H1 (cell line): Measurements from ENCODE around the gene SCARB1. TPM values are rescaled to one million over a fixed set of nuclear protein-coding genes. Genes with fewer than 3 reads are reported as not detected.

Experiments used
- CTCF ChIA-PET: fragments of 300-600 bp; sonication (Branson Sonifier 250); formaldehyde crosslinking; loops from one replicate; lab custom pipeline; 2021; ENCODE audit not compliant: partially characterized antibody; lab: Charles Lee
- POLR2A ChIA-PET: fragments of 300-600 bp; sonication (Branson Sonifier 250); formaldehyde crosslinking; loops from one replicate; lab custom pipeline; 2021; ENCODE audit warnings: inconsistent platforms; ENCODE audit not compliant: partially characterized antibody; lab: Charles Lee
- DNase-seq, 2 experiments: peaks; one replicate each; pipeline versions ENCODE4 v3.0.0 to v3.0.0-alpha.2; 2010 to 2022; ENCODE audit warnings: low spot score in 2 of 2, low read depth in 1 of 2, mixed read lengths in 1 of 2
- FAIRE-seq: peaks from 2 replicates; lab custom pipeline; 2011; peaks lifted over from hg19 to GRCh38; lab: Jason Lieb, UNC
- H2AFZ ChIP-seq: 2 replicates; pipeline ENCODE4 v1.8.1; 2012; ENCODE audit warnings: low read length, inconsistent platforms
- H2AK5ac ChIP-seq: 2 replicates; pipeline ENCODE4 v1.6.1; 2013; ENCODE audit warnings: low read depth, low read length
- H2BK120ac ChIP-seq: replicated peaks from 2 replicates; pipeline ENCODE3; 2013; ENCODE audit warnings: low read depth, low read length, inconsistent platforms
- H2BK12ac ChIP-seq: 2 replicates; pipeline ENCODE4 v1.6.1; 2013; ENCODE audit warnings: low read depth, low read length
- H2BK15ac ChIP-seq: 2 replicates; pipeline ENCODE4 v1.6.1; 2013; ENCODE audit warnings: low read length
- H2BK20ac ChIP-seq: 2 replicates; pipeline ENCODE4 v1.6.1; 2013; ENCODE audit warnings: low read length
- H2BK5ac ChIP-seq: 2 replicates; pipeline ENCODE4 v1.6.1; 2013; ENCODE audit warnings: low read depth, low read length
- H3K14ac ChIP-seq: 2 replicates; pipeline ENCODE4 v1.6.1; 2013; ENCODE audit warnings: inconsistent platforms; ENCODE audit not compliant: insufficient read length
- H3K18ac ChIP-seq: 2 replicates; pipeline ENCODE4 v1.6.1; 2013; ENCODE audit warnings: low read length; ENCODE audit errors: extremely low read depth
- H3K23ac ChIP-seq: 2 replicates; pipeline ENCODE4 v1.6.1; 2013; ENCODE audit warnings: inconsistent platforms; ENCODE audit not compliant: insufficient read length
- H3K23me2 ChIP-seq: 2 replicates; pipeline ENCODE4 v1.6.1; 2013; ENCODE audit warnings: low read depth, low read length
- H3K27ac ChIP-seq: 2 replicates; pipeline ENCODE4 v1.6.1; 2011; ENCODE audit warnings: low read depth, low read length, inconsistent platforms
- H3K27me3 ChIP-seq, 4 experiments: replicated peaks in 1 of 4; 1 replicate in 1 of 4; 2 replicates in 3 of 4; pipeline versions ENCODE4 v1.6.1 to v1.8.1; 2011 to 2013; ENCODE audit warnings: low read length in 3 of 4, mild to moderate bottlenecking in 3 of 4, inconsistent platforms in 2 of 4, mixed read lengths in 2 of 4, moderate library complexity in 1 of 4; ENCODE audit not compliant: control insufficient read depth in 3 of 4, insufficient read depth in 3 of 4; ENCODE audit errors: extremely low read depth in 1 of 4
- H3K36me3 ChIP-seq, 4 experiments: 2 replicates each; pipeline versions ENCODE4 v1.6.1 to v1.8.1; 2011 to 2013; ENCODE audit warnings: mild to moderate bottlenecking in 4 of 4, low read length in 3 of 4, moderate library complexity in 2 of 4, control low read depth in 1 of 4, inconsistent platforms in 1 of 4; ENCODE audit not compliant: insufficient read depth in 4 of 4, control insufficient read depth in 2 of 4
- H3K4ac ChIP-seq: replicated peaks from 2 replicates; pipeline ENCODE3; 2013; ENCODE audit warnings: low read length, low read depth, mixed read lengths, inconsistent platforms; ENCODE audit not compliant: insufficient read length
- H3K4me1 ChIP-seq, 4 experiments: replicated peaks in 1 of 4; 1 replicate in 1 of 4; 2 replicates in 3 of 4; pipeline versions ENCODE4 v1.6.1 to v1.8.1; 2011 to 2013; ENCODE audit warnings: low read length in 3 of 4, inconsistent platforms in 2 of 4, mixed read lengths in 1 of 4; ENCODE audit not compliant: insufficient read depth in 4 of 4, control insufficient read depth in 3 of 4
- H3K4me2 ChIP-seq, 2 experiments: 2 replicates each; pipeline versions ENCODE4 v1.6.1 to v1.8.1; 2011 to 2013; ENCODE audit warnings: low read depth in 2 of 2, low read length in 2 of 2, control low read depth in 1 of 2, inconsistent platforms in 1 of 2, mild to moderate bottlenecking in 1 of 2; ENCODE audit not compliant: insufficient read depth in 1 of 2
- H3K4me3 ChIP-seq, 4 experiments: fragments of 200-600, 300-600 bp in 1 of 4; sonication (generic), shearing (Covaris generic), sonication (Bioruptor Twin) in 1 of 4; 2 replicates each; pipeline versions ENCODE4 v1.5.1 to v1.8.1; 2011 to 2016; ENCODE audit warnings: low read length in 4 of 4, low read depth in 3 of 4, control low read depth in 2 of 4, inconsistent platforms in 2 of 4, mild to moderate bottlenecking in 2 of 4, mixed read lengths in 1 of 4, moderate library complexity in 1 of 4; ENCODE audit not compliant: insufficient read depth in 2 of 4; ENCODE audit errors: extremely low read depth in 1 of 4
- H3K56ac ChIP-seq: replicated peaks from 2 replicates; pipeline ENCODE3; 2013; ENCODE audit warnings: low read depth, mild to moderate bottlenecking, mixed read lengths, low read length, inconsistent platforms; ENCODE audit not compliant: insufficient read length
- H3K79me1 ChIP-seq: 2 replicates; pipeline ENCODE4 v1.6.1; 2013; ENCODE audit warnings: low read depth, low read length, control low read depth
- H3K79me2 ChIP-seq, 2 experiments: 2 replicates each; pipeline versions ENCODE4 v1.6.1 to v1.8.1; 2012 to 2013; ENCODE audit warnings: low read length in 2 of 2, mild to moderate bottlenecking in 2 of 2, inconsistent platforms in 1 of 2; ENCODE audit not compliant: insufficient read depth in 2 of 2, control insufficient read depth in 1 of 2
- H3K9ac ChIP-seq, 4 experiments: replicated peaks in 1 of 4; 1 replicate in 1 of 4; 2 replicates in 3 of 4; pipeline versions ENCODE4 v1.6.1 to v1.8.1; 2011 to 2013; ENCODE audit warnings: low read depth in 3 of 4, low read length in 3 of 4, control low read depth in 2 of 4, mild to moderate bottlenecking in 2 of 4, moderate library complexity in 2 of 4, inconsistent platforms in 1 of 4; ENCODE audit errors: extremely low read depth in 1 of 4
- H3K9me3 ChIP-seq, 2 experiments: 2 replicates each; pipeline versions ENCODE4 v1.6.1 to v1.8.1; 2012 to 2013; ENCODE audit warnings: mild to moderate bottlenecking in 2 of 2, moderate library complexity in 2 of 2, control low read depth in 1 of 2, inconsistent platforms in 1 of 2, low read depth in 1 of 2, low read length in 1 of 2, mixed read lengths in 1 of 2; ENCODE audit not compliant: insufficient read depth in 2 of 2
- H4K20me1 ChIP-seq, 2 experiments: replicated peaks in 1 of 2; 2 replicates each; pipeline versions ENCODE3 to v1.8.1; 2011 to 2013; ENCODE audit warnings: inconsistent platforms in 2 of 2, low read length in 2 of 2, mild to moderate bottlenecking in 1 of 2; ENCODE audit not compliant: insufficient read depth in 2 of 2, control insufficient read depth in 1 of 2
- H4K5ac ChIP-seq: 2 replicates; pipeline ENCODE4 v1.6.1; 2013; ENCODE audit warnings: low read length, low read depth, mixed read lengths, inconsistent platforms; ENCODE audit not compliant: insufficient read length
- H4K8ac ChIP-seq: 2 replicates; pipeline ENCODE4 v1.8.0; 2013; ENCODE audit warnings: mild to moderate bottlenecking, moderate library complexity, low read length, inconsistent platforms; ENCODE audit not compliant: insufficient read depth; ENCODE audit errors: extremely low read depth
- H4K91ac ChIP-seq: replicated peaks from 2 replicates; pipeline ENCODE3; 2013; ENCODE audit warnings: low read length, mixed read lengths, inconsistent platforms; ENCODE audit not compliant: insufficient read length
- CBX8 ChIP-seq: fragments of 300-800, 300-1000 bp; sonication (generic); IDR thresholded peaks from 2 replicates; pipeline ENCODE4 v1.7.1; 2016; ENCODE audit warnings: low read depth, low read length, borderline replicate concordance
- CREB1 ChIP-seq: IDR thresholded peaks from 2 replicates; pipeline ENCODE4 v1.6.1; 2012; ENCODE audit warnings: inconsistent platforms
- CTBP2 ChIP-seq: IDR thresholded peaks from 2 replicates; pipeline ENCODE4 v1.7.0; 2011; ENCODE audit warnings: borderline replicate concordance, mild to moderate bottlenecking, moderate library complexity, mixed read lengths, low read length; ENCODE audit not compliant: insufficient read depth, insufficient read length
- EGR1 ChIP-seq: IDR thresholded peaks from 2 replicates; pipeline ENCODE4 v1.6.1; 2011; ENCODE audit warnings: low read depth, low read length, borderline replicate concordance
- GABPA ChIP-seq: IDR thresholded peaks from 2 replicates; pipeline ENCODE4 v1.6.1; 2011; ENCODE audit warnings: mild to moderate bottlenecking, low read length, moderate library complexity, borderline replicate concordance; ENCODE audit not compliant: insufficient read depth
- RAD21 ChIP-seq, 2 experiments: IDR thresholded peaks in 1 of 2; conservative IDR thresholded peaks in 1 of 2; 2 replicates each; pipeline ENCODE4 v1.6.1; 2011; ENCODE audit warnings: low read depth in 2 of 2, low read length in 2 of 2, improper control_type of control experiment in 1 of 2, inconsistent platforms in 1 of 2, mild to moderate bottlenecking in 1 of 2, moderate library complexity in 1 of 2
- TBP ChIP-seq: IDR thresholded peaks from 2 replicates; pipeline ENCODE4 v1.6.1; 2011; ENCODE audit warnings: low read depth, low read length, improper control_type of control experiment
- TCF12 ChIP-seq: IDR thresholded peaks from 2 replicates; pipeline ENCODE4 v1.6.1; 2011; ENCODE audit warnings: low read depth, mild to moderate bottlenecking, low read length
- WGBS, 2 experiments: shearing (Covaris generic) in 1 of 2; methylation state at CpG; one replicate each; pipeline versions ENCODE4 v1.1.6 to v1.1.7; 2013 to 2015; ENCODE audit warnings: low lambda C conversion rate in 2 of 2, mixed read lengths in 2 of 2, inconsistent platforms in 1 of 2, low coverage in 1 of 2, missing lambda C conversion rate in 1 of 2; ENCODE audit not compliant: insufficient replicate concordance in 2 of 2, insufficient coverage in 1 of 2, insufficient read length in 1 of 2; ENCODE audit errors: extremely low coverage in 1 of 2, missing lambda C conversion rate in 1 of 2; 5-methylcytosine and 5-hydroxymethylcytosine counted together
- polyA plus RNA-seq, 7 experiments: library from polyadenylated mRNA; depleted of rRNA in 3 of 7; stranded (reverse) in 5 of 7; unstranded in 2 of 7; fragments of >200 nt in 5 of 7; fragments of 200-250 nt in 2 of 7; gene quantifications; 1 replicate in 5 of 7; 2 replicates in 1 of 7; 4 replicates in 1 of 7; pipeline versions ENCODE4 v1.2.1 to v1.2.3, GENCODE V29; 2011 to 2013; ENCODE audit warnings: missing spikeins in 2 of 7, mixed read lengths in 2 of 7
- total RNA-seq: library from RNA; stranded (reverse); fragmentation: NEBNext Ultra II Directional; extraction: Animal tissue kit (Norgen Biotek cat#: 25700); gene quantifications from 2 replicates; pipeline ENCODE4 v1.2.1, GENCODE V29; 2021
- TF ChIP-seq, protein P1 (sequence below): IDR thresholded peaks from 2 replicates; pipeline ENCODE4 v1.6.1; 2012; ENCODE audit warnings: low read length, inconsistent platforms

Gene SCARB1
- total and polyA plus RNA-seq, 2 of the 8 experiments (the other 6 are each of a cell fraction or from before 2014, with no cell fraction given), result 45.3 to 57.1 TPM

DNA sequence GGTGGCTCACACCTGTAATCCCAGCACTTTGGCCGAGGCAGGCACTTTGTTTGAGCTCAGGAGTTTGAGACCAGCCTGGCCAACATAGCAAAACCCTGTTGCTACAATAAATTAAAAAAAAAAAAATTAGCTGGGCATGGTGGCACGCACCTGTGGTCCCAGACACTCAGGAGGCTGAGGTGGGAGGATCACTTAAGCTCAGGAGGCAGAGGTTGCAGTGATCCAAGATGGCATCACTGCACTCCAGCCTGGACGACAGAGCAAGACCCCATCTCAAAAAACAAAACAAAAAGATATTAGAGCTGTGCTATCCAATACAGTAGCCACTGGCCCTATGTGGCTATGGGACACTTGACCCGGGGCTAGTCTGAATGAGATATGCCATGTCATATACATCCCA is 6.9 kb upstream of the SCARB1 start:
- Histone ChIP-seq H2AK5ac (no peak overlapping the region), H3K14ac (no peak overlapping the region), H3K79me1 (no peaks in the 10 kb centered on the region), H3K56ac (no peak overlapping the region), H3K36me3 (no peaks in the 10 kb centered on the region), H3K18ac (no peak overlapping the region), H4K91ac (no peak overlapping the region), H2BK12ac (no peak overlapping the region), H2BK15ac (no peak overlapping the region), H2BK5ac (no peak overlapping the region), H3K4me3 (no peak overlapping the region), H3K4me1 (peaks cover 0 to 6% (median 3%) of the 10 kb centered on the region in 4 experiments; a peak in 3 of 7 replicates), H2BK120ac (no peak overlapping the region), H3K9me3 (no peaks in the 10 kb centered on the region), H3K4ac (no peak overlapping the region), H3K27ac (no peak overlapping the region), H3K9ac (no peak overlapping the region), H3K4me2 (no peak overlapping the region), H2BK20ac (no peak overlapping the region), H4K20me1 (no peaks in the 10 kb centered on the region), H2AFZ (no peak overlapping the region), H3K27me3 (no peaks in the 10 kb centered on the region), H3K79me2 (no peaks in the 10 kb centered on the region), H4K8ac (no peak overlapping the region), H4K5ac (no peak overlapping the region), H3K23ac (no peak overlapping the region), H3K23me2 (no peaks in the 10 kb centered on the region)
- ChIA-PET CTCF (interaction anchor here (0.6 to 1.4 kb wide), 5 partner anchors 16 to 192 kb away, joined by 3 to 7 read pairs (median 4); no protein-coding TSS in a partner anchor), POLR2A (interaction anchor here (2.7 kb wide), 1 partner anchor 15 kb away, joined by 8 read pairs; no protein-coding TSS in a partner anchor)
- DNase-seq (no peak), FAIRE-seq (no peak)
- 95% methylated on average over 4 of the region's 4 CpGs; no CpG with 5 or more reads in 1 of the 2 experiments for WGBS, 2 experiments
- TF ChIP-seq CREB1 (no peak), RAD21 (IDR thresholded peaks at IDR 0.05 in 1 of 2, conservative IDR thresholded peaks at IDR 0.05 in 1 of 2; ENCODE audit: low read depth in 2 of 2, low read length in 2 of 2) (no peak), TCF12 (no peak), GABPA (no peak), CTBP2 (no peak), TBP (no peak), EGR1 (no peak), CBX8 (no peak)
- TF ChIP-seq, protein P1, sequence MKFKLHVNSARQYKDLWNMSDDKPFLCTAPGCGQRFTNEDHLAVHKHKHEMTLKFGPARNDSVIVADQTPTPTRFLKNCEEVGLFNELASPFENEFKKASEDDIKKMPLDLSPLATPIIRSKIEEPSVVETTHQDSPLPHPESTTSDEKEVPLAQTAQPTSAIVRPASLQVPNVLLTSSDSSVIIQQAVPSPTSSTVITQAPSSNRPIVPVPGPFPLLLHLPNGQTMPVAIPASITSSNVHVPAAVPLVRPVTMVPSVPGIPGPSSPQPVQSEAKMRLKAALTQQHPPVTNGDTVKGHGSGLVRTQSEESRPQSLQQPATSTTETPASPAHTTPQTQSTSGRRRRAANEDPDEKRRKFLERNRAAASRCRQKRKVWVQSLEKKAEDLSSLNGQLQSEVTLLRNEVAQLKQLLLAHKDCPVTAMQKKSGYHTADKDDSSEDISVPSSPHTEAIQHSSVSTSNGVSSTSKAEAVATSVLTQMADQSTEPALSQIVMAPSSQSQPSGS, result no peak
